HG02763 (cell line): ENCODE data around the gene PCDH9.

Experiments
- ATAC-seq: cut with Tn5 transposase; IDR thresholded peaks from one replicate; pipeline ENCODE4 v1.9.1; 2021; ENCODE audit warnings: mild to moderate bottlenecking, moderate library complexity; ENCODE audit not compliant: unreplicated experiment

The PCDH9 gene

GRCh38 chr13:66558506-66558905 lies 671.6 kb downstream of the PCDH9 start:
- no peak for ATAC-seq

- ATAC-seq = no peak
Measured at GRCh38 chr13:66557357-66557756, 672.8 kb downstream of the PCDH9 start.

- no peak for ATAC-seq
Measured at GRCh38 chr13:66556306-66556705, 673.8 kb downstream of the PCDH9 start.

GRCh38 chr13:66553391-66553790 lies 676.7 kb downstream of the PCDH9 start:
- no peak for ATAC-seq

GRCh38 chr13:66551128-66551527 lies 679.0 kb downstream of the PCDH9 start:
- no peak for ATAC-seq

- no peak for ATAC-seq
Measured at GRCh38 chr13:66547685-66548084, 682.5 kb downstream of the PCDH9 start.

GRCh38 chr13:66546534-66547379 lies 683.4 kb downstream of the PCDH9 start:
- ATAC-seq = no peak

- ATAC-seq = no peak
Measured at GRCh38 chr13:66543780-66544179, 686.4 kb downstream of the PCDH9 start.

GRCh38 chr13:66537417-66537816 lies 692.7 kb downstream of the PCDH9 start:
- ATAC-seq = no peak

- no peak for ATAC-seq
Measured at GRCh38 chr13:66536746-66537145, 693.4 kb downstream of the PCDH9 start.

- ATAC-seq = no peak
Measured at GRCh38 chr13:66534561-66534960, 695.6 kb downstream of the PCDH9 start.

- no peak for ATAC-seq
Measured at GRCh38 chr13:66532845-66533244, 697.3 kb downstream of the PCDH9 start.

GRCh38 chr13:66532146-66532545 lies 698.0 kb downstream of the PCDH9 start:
- ATAC-seq = no peak

- no peak for ATAC-seq
Measured at GRCh38 chr13:66530686-66531085, 699.5 kb downstream of the PCDH9 start.

- no peak for ATAC-seq
Measured at GRCh38 chr13:66530158-66530557, 700.0 kb downstream of the PCDH9 start.

GRCh38 chr13:66528944-66529576 lies 701.1 kb downstream of the PCDH9 start:
- ATAC-seq = no peak

- no peak for ATAC-seq
Measured at GRCh38 chr13:66528180-66528579, 702.0 kb downstream of the PCDH9 start.

GRCh38 chr13:66520511-66521355 lies 709.4 kb downstream of the PCDH9 start:
- ATAC-seq = no peak

- no peak for ATAC-seq
Measured at GRCh38 chr13:66519259-66519658, 710.9 kb downstream of the PCDH9 start.

- ATAC-seq = no peak
Measured at GRCh38 chr13:66518068-66518467, 712.1 kb downstream of the PCDH9 start.

- no peak for ATAC-seq
Measured at GRCh38 chr13:66513728-66514127, 716.4 kb downstream of the PCDH9 start.
